Endothelial cell (in vitro differentiated cells): ENCODE results near the gene RAB34. TPM values are rescaled to one million over a fixed set of nuclear protein-coding genes. Genes with fewer than 3 reads are reported as not detected.
"Not testable (repeated sequence)": the region's sequence is repeated elsewhere in the genome, so short reads cannot be mapped to it uniquely, and the experiment has no call there.

Source experiments
- DNase-seq: peaks from one replicate; pipeline ENCODE4 v3.0.0; 2021; ENCODE audit warnings: low spot score
- H3K27ac Mint-ChIP-seq: one replicate; pipeline ENCODE4 v1.8.0; 2021; ENCODE audit warnings: mixed read lengths, inconsistent platforms; ENCODE audit not compliant: unreplicated experiment
- H3K27me3 Mint-ChIP-seq: one replicate; pipeline ENCODE4 v1.8.0; 2021; ENCODE audit warnings: mild to moderate bottlenecking, moderate library complexity, mixed read lengths, inconsistent platforms; ENCODE audit not compliant: unreplicated experiment
- H3K36me3 Mint-ChIP-seq: one replicate; pipeline ENCODE4 v1.8.0; 2021; ENCODE audit warnings: mild to moderate bottlenecking, low read depth, mixed read lengths, inconsistent platforms; ENCODE audit not compliant: unreplicated experiment
- H3K4me1 Mint-ChIP-seq: one replicate; pipeline ENCODE4 v1.8.0; 2021; ENCODE audit warnings: mild to moderate bottlenecking, mixed read lengths, inconsistent platforms; ENCODE audit not compliant: unreplicated experiment
- H3K4me3 Mint-ChIP-seq: one replicate; pipeline ENCODE4 v1.8.0; 2021; ENCODE audit warnings: mild to moderate bottlenecking, mixed read lengths, inconsistent platforms; ENCODE audit not compliant: unreplicated experiment
- H3K9me3 Mint-ChIP-seq: one replicate; pipeline ENCODE4 v1.8.0; 2021; ENCODE audit warnings: mixed read lengths, inconsistent platforms; ENCODE audit not compliant: unreplicated experiment
- total RNA-seq: library from RNA; stranded (reverse); fragmentation: NEBNext Ultra II Directional; extraction: Animal tissue kit (Norgen Biotek cat#: 25700); gene quantifications from one replicate; pipeline ENCODE4 v1.2.1, GENCODE V29; 2021; ENCODE audit not compliant: unreplicated experiment
- TF ChIP-seq, protein P1 (sequence below): fragments of 200-600 bp; sonication (generic); IDR thresholded peaks from one replicate; pipeline ENCODE4 v1.5.0; 2021; ENCODE audit warnings: antibody characterized with exemption; ENCODE audit not compliant: unreplicated experiment

RAB34 gene
- total RNA-seq, 1 donor from 2014 or later, result 72.0 TPM

DNA sequence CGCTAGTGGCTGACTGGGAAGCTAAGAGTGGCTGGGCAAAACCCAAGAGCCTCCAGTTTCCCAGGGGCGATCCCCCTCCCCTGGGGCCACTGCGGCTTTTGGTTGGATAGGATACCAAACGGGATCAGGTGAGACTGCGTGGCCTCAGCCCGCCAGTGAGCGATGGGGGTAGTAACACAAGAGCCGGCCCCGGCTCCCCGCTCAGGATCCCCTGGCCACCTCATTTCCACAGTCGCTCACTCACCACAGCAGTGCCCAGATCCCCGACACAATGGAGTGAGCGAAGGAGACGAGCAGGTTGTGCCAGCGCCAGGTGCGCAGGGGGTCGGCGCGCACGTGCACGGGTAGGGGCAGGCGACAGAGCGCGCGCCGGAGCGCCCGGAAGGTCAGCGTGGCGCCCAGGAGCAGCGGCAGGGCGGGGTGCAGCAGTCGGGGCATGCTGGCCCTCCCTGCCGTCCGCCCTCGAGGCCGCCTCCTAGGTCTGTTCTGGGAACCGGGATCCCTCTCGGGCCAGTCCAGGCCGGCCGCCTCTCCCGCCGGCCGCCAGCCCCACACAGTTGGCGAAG is 8.1 kb upstream of the RAB34 start:
- H3K4me1 Mint-ChIP-seq, result peaks cover 28% of the 10 kb centered on the region
- peak; percentile 69 for DNase-seq

DNA sequence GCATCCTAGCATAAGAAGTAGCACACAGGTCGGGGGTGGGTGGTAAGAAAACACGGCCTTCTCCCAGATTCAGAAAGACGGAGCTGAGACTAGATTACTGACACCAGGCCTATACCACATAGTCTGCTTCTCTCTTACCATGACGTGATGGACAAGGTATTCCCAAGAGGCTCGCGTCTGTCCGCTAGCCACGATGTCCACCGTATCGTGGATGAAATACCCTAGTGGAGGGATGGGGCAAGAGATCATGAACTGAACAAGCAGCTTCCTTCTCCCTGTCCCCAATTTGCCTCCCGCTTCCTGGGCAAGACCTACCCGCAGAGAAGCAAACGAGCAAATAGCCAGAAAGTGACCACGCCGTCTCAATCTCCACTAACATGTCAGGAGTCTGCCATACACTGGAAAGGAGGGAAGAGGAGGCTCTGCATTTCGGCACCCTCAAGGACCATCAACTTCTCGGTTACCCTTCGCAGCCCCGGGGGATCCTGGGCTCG is 7.5 kb upstream of the RAB34 start:
- Mint-ChIP-seq H3K27ac (peak overlapping the region; percentile 76), H3K9me3 (no peaks in the 10 kb centered on the region), H3K36me3 (peaks cover 41% of the 10 kb centered on the region), H3K4me3 (peak overlapping the region; percentile 91), H3K27me3 (peaks cover 26% of the 10 kb centered on the region), H3K4me1 (peaks cover 34% of the 10 kb centered on the region)
- TF ChIP-seq, protein P1, sequence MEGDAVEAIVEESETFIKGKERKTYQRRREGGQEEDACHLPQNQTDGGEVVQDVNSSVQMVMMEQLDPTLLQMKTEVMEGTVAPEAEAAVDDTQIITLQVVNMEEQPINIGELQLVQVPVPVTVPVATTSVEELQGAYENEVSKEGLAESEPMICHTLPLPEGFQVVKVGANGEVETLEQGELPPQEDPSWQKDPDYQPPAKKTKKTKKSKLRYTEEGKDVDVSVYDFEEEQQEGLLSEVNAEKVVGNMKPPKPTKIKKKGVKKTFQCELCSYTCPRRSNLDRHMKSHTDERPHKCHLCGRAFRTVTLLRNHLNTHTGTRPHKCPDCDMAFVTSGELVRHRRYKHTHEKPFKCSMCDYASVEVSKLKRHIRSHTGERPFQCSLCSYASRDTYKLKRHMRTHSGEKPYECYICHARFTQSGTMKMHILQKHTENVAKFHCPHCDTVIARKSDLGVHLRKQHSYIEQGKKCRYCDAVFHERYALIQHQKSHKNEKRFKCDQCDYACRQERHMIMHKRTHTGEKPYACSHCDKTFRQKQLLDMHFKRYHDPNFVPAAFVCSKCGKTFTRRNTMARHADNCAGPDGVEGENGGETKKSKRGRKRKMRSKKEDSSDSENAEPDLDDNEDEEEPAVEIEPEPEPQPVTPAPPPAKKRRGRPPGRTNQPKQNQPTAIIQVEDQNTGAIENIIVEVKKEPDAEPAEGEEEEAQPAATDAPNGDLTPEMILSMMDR, result no peak
- no peak for DNase-seq

More for the DNA sequence above, 8.1 kb upstream of the RAB34 start:
- Mint-ChIP-seq H3K4me3 (peak overlapping the region; percentile 91), H3K27me3 (peaks cover 23% of the 10 kb centered on the region), H3K9me3 (no peaks in the 10 kb centered on the region), H3K36me3 (peaks cover 35% of the 10 kb centered on the region), H3K27ac (peak overlapping the region; percentile 64)
- TF ChIP-seq, protein P1, result no peak

DNA sequence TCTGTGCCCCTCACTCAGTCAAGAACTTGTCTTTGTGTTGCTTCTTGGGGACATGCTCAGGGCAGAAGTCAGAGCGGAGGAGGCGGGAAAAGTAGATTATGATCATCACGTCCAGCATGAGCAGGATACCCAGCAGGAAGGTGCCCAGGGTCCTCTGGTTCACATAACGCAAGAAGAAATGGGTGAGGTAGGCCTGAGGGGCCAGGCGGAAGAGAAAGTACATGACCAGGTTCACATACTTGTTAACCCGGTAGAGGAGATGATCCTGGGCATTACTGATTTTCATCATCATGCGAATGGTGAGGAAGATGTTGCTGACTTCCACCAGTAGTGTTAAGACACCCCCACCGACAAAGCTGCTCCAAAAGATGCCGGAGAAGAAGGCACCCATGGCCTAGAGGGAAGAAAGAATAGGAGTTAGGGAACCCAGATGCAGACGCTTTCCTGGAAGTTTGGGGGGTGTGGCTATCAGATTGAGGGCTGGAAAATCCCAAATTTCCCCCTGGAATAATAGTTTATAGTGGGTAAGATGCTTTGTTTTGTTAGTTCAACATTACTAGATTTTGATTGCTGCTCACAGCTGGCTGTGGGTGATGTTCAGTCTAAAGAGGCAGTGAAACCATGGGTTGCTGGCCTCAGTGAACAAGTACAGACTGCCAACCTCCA is 7.0 kb upstream of the RAB34 start:
- no peak for DNase-seq
- Mint-ChIP-seq H3K27ac (no peak overlapping the region), H3K4me1 (peaks cover 39% of the 10 kb centered on the region), H3K9me3 (no peaks in the 10 kb centered on the region), H3K4me3 (peak overlapping the region; percentile 91), H3K36me3 (peaks cover 45% of the 10 kb centered on the region), H3K27me3 (peaks cover 31% of the 10 kb centered on the region)
- TF ChIP-seq, protein P1, result no peak

DNA sequence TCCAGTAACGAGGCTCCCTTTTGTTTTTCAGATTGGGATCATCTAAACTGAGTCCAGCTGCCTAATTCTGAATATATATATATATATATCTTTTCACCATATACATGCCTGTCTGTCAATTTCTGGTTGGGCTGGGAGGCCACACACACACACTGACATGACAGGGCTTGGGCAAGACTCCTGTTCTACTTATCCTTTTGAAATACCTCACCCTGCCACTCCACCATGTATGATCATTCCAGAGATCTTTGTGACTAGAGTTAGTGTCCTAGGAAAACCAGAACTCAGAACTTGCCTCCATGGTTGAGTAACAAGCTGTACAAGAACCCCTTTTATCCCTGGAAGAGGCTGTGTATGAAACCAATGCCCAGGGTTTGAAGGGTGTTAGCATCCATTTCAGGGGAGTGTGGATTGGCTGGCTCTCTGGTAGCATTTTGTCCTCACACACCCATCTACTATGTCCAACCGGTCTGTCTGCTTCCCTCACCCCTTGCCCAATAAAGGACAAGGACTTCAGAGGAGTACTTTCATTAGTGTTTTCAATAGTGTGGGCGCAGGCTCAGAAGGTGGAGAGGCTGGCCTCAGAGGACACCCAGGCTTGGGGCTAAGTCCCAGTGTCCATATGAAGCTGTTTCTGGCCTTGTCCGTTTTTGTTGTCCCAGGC is 6.3 kb upstream of the RAB34 start:
- not testable (repeated sequence) for H3K9me3 Mint-ChIP-seq, DNase-seq
- H3K4me3 Mint-ChIP-seq, result peak overlapping the region; percentile 91
- H3K4me1 Mint-ChIP-seq, result peaks cover 43% of the 10 kb centered on the region
- H3K27ac Mint-ChIP-seq, result peak overlapping the region; percentile 25
- H3K36me3 Mint-ChIP-seq, result peaks cover 46% of the 10 kb centered on the region
- peaks cover 32% of the 10 kb centered on the region for H3K27me3 Mint-ChIP-seq

DNA sequence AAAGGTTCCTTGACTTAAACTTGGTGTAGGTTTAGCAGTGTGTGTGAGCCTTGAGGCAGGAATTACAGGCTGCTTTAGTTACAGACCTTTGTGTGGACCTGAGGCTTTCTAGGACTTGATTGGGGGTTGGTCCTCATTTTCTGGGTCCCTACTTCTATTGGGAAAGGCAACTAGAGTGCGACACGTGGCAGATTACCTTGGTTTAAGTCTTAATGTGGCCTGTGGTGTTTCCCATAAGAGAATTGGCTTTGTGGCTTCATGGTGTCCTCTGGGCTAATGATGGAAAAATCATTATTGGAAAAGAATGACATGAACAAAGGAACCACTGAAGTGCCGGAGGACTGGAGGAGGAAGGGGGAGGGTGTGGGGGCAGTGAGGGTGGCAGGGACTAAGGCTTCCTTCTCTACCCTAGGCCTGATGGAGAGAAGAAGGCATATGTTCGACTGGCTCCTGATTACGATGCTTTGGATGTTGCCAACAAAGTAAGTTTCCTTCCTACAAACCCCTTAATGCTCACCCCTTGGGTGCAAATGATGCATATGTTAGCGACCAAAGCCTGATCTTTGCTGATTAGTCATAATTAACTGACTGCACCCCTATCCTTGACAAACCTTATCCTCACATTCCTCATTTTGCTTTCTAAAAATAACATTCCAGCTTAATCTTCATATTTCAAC is 5.6 kb upstream of the RAB34 start:
- Mint-ChIP-seq H3K9me3 (no peaks in the 10 kb centered on the region), H3K36me3 (peaks cover 46% of the 10 kb centered on the region), H3K4me3 (peak overlapping the region; percentile 65), H3K27me3 (peaks cover 32% of the 10 kb centered on the region), H3K4me1 (peaks cover 47% of the 10 kb centered on the region), H3K27ac (no peak overlapping the region)
- TF ChIP-seq, protein P1, result no peak
- no peak for DNase-seq
